G401 (cell line): ENCODE measurements around the gene JAG2. TPM values are rescaled to one million over a fixed set of nuclear protein-coding genes. Genes with fewer than 3 reads are reported as not detected.

Experiments used
- total RNA-seq: library from RNA; depleted of rRNA; stranded (reverse); fragments of >200 nt; shearing (Covaris generic); gene quantifications from 2 replicates; pipeline ENCODE4 v1.2.3, GENCODE V29; 2014; rRNA removed

Gene JAG2
- total RNA-seq, 1 experiment from 2014 or later, result 8.6 TPM

Other genes with a start within 250 kb of the JAG2 start
- not detected in 2 replicates for gene PLD4, start 243.9 kb downstream of the JAG2 start, total RNA-seq
- gene AHNAK2, start 190.4 kb downstream of the JAG2 start, total RNA-seq, result 17.0 and 31.1 TPM in 2 replicates
- 10.5 and 18.0 TPM in 2 replicates for gene CLBA1, start 183.0 kb downstream of the JAG2 start, total RNA-seq
- gene CDCA4, start 147.7 kb downstream of the JAG2 start, total RNA-seq, result 69.8 and 83.1 TPM in 2 replicates
- gene GPR132, start 103.3 kb downstream of the JAG2 start, total RNA-seq, result 0.43 TPM in 1 of 2 replicates, not detected in the other
- gene NUDT14, start 12.5 kb upstream of the JAG2 start, total RNA-seq, result 39.0 and 46.0 TPM in 2 replicates
- gene BTBD6, start 79.8 kb upstream of the JAG2 start, total RNA-seq, result 40.4 and 42.6 TPM in 2 replicates
- gene BRF1, start 132.2 kb upstream of the JAG2 start, total RNA-seq, result 30.3 and 46.8 TPM in 2 replicates
- 36.9 and 50.7 TPM in 2 replicates for gene PACS2, start 146.0 kb upstream of the JAG2 start, total RNA-seq
- 0.41 and 2.0 TPM in 2 replicates for gene TEX22, start 229.8 kb upstream of the JAG2 start, total RNA-seq